SU-DHL-6 (cell line): ENCODE data around the gene C11orf24.
A peak's percentile ranks its signal among the peaks of the same experiment; 100 is the strongest.

Experiments
- H2AFZ ChIP-seq: fragments of 200-600 bp; sonication (generic); 2 replicates; pipeline ENCODE4 v1.6.1; 2014; ENCODE audit warnings: low read depth, mild to moderate bottlenecking, moderate library complexity, mixed read lengths, antibody characterized with exemption, low read length; ENCODE audit not compliant: severe bottlenecking
- H3F3A ChIP-seq: fragments of 200-600 bp; shearing (Covaris generic); 2 replicates; pipeline ENCODE4 v1.6.0; 2016; ENCODE audit warnings: antibody characterized with exemption, mild to moderate bottlenecking; ENCODE audit not compliant: insufficient read depth
- H3K27ac ChIP-seq: fragments of 200-600 bp; sonication (generic); 2 replicates; pipeline ENCODE4 v1.5.1; 2016; ENCODE audit warnings: low read depth, mild to moderate bottlenecking, low read length, moderate library complexity, mixed read lengths
- H3K27me3 ChIP-seq: fragments of 200-600 bp; sonication (generic), shearing (Covaris generic); 2 replicates; pipeline ENCODE4 v1.6.0; 2014; ENCODE audit warnings: mild to moderate bottlenecking, low read length
- H3K36me3 ChIP-seq: fragments of 200-600 bp; sonication (generic); 2 replicates; pipeline ENCODE4 v1.6.1; 2014; ENCODE audit warnings: mild to moderate bottlenecking, low read length, mixed read lengths
- H3K4me2 ChIP-seq: fragments of 300-600, 200-600 bp; shearing (Covaris generic), sonication (generic); 2 replicates; pipeline ENCODE4 v1.6.0; 2014; ENCODE audit warnings: low read length, low read depth, mild to moderate bottlenecking; ENCODE audit not compliant: poor library complexity, severe bottlenecking
- H3K4me3 ChIP-seq: fragments of 200-600 bp; sonication (generic); 2 replicates; pipeline ENCODE4 v1.5.1; 2014; ENCODE audit warnings: antibody characterized with exemption, low read length, mild to moderate bottlenecking, mixed read lengths; ENCODE audit not compliant: insufficient read depth, poor library complexity, severe bottlenecking
- H3K79me2 ChIP-seq: fragments of 200-600 bp; sonication (generic); 2 replicates; pipeline ENCODE4 v1.6.1; 2014; ENCODE audit warnings: mild to moderate bottlenecking, low read length, moderate library complexity; ENCODE audit not compliant: insufficient read depth
- H3K9ac ChIP-seq: fragments of 200-600 bp; sonication (generic); 2 replicates; pipeline ENCODE4 v1.7.0; 2014; ENCODE audit warnings: mild to moderate bottlenecking, low read length
- H3K9me2 ChIP-seq: fragments of 200-600 bp; sonication (generic); replicated peaks from 2 replicates; pipeline ENCODE4 v1.6.1; 2014; ENCODE audit warnings: low read length; ENCODE audit not compliant: insufficient read depth
- H3K9me3 ChIP-seq: fragments of 200-600 bp; sonication (generic); 2 replicates; pipeline ENCODE4 v1.6.1; 2014; ENCODE audit warnings: low read length, mixed read lengths; ENCODE audit not compliant: insufficient read depth
- H4K20me1 ChIP-seq: fragments of 200-600 bp; sonication (generic); 2 replicates; pipeline ENCODE4 v1.6.1; 2014; ENCODE audit warnings: low read depth, mild to moderate bottlenecking, antibody characterized with exemption, low read length, moderate library complexity, mixed read lengths
- CTCF ChIP-seq: fragments of 200-600 bp; sonication (generic); IDR thresholded peaks from one replicate; pipeline ENCODE4 v1.5.1; 2017; ENCODE audit warnings: antibody characterized with exemption, mild to moderate bottlenecking, low read length, moderate library complexity; ENCODE audit not compliant: insufficient read depth, poor library complexity, severe bottlenecking
- EZH2phosphoT487 ChIP-seq: fragments of 200-600 bp; sonication (generic), shearing (Covaris generic); conservative IDR thresholded peaks from 2 replicates; pipeline ENCODE4 v1.6.1; 2018; ENCODE audit warnings: mild to moderate bottlenecking, antibody characterized with exemption, low read length, moderate library complexity, mixed read lengths

Gene C11orf24

GRCh38 chr11:68271781-68272608 is at the start of gene C11orf24:
Gene C11orf24, minus strand, starts transcription at chr11:68271973. Its CDS starts 8,206 bp downstream, at chr11:68263767.
- Histone ChIP-seq H3K4me3 (peak within 1 kb of the TSS; percentile 67), H3K36me3 (no peaks in the 10 kb centered on the region), H2AFZ (peak within 1 kb of the TSS; percentile 33), H3F3A (peaks cover 28% of the 10 kb centered on the region), H3K9me3 (peaks cover 4% of the 10 kb centered on the region; the same call in 1 of the 2 replicates), H3K27me3 (no peaks in the 10 kb centered on the region), H3K27ac (peak within 1 kb of the TSS; percentile 99), H4K20me1 (no peaks in the 10 kb centered on the region), H3K79me2 (peaks cover 31% of the 10 kb centered on the region), H3K4me2 (peak within 1 kb of the TSS; percentile 90), H3K9ac (peak within 1 kb of the TSS; percentile 82), H3K9me2 (no peaks in the 10 kb centered on the region)
- TF ChIP-seq CTCF (no peak), EZH2phosphoT487 (no peak)

GRCh38 chr11:68317147-68317785 is 45.5 kb upstream of the C11orf24 start:
- H3K79me2 ChIP-seq: no peaks in the 10 kb centered on the region

GRCh38 chr11:68315171-68315920 is 43.6 kb upstream of the C11orf24 start:
- no peaks in the 10 kb centered on the region for H3K79me2 ChIP-seq
- no peak overlapping the region for H3K9ac ChIP-seq
- no peak overlapping the region for H2AFZ ChIP-seq
- no peaks in the 10 kb centered on the region for H4K20me1 ChIP-seq
- no peaks in the 10 kb centered on the region for H3K36me3 ChIP-seq
- H3K9me3 ChIP-seq: no peaks in the 10 kb centered on the region
- H3K4me2 ChIP-seq: no peak overlapping the region
- H3K4me3 ChIP-seq: no peak overlapping the region
- no peak overlapping the region for H3K27ac ChIP-seq
- TF ChIP-seq EZH2phosphoT487 (no peak), CTCF (no peak)
- no peaks in the 10 kb centered on the region for H3K9me2 ChIP-seq
- no peaks in the 10 kb centered on the region for H3F3A ChIP-seq
- no peaks in the 10 kb centered on the region for H3K27me3 ChIP-seq

More at GRCh38 chr11:68317147-68317785, 45.5 kb upstream of the C11orf24 start:
- no peaks in the 10 kb centered on the region for H4K20me1 ChIP-seq
- H3K4me2 ChIP-seq: no peak overlapping the region
- H3F3A ChIP-seq: no peaks in the 10 kb centered on the region
- H3K9me2 ChIP-seq: no peaks in the 10 kb centered on the region
- no peak overlapping the region for H3K9ac ChIP-seq
- no peak overlapping the region for H2AFZ ChIP-seq
- TF ChIP-seq EZH2phosphoT487 (no peak), CTCF (no peak)
- H3K27ac ChIP-seq: no peak overlapping the region
- H3K4me3 ChIP-seq: no peak overlapping the region
- no peaks in the 10 kb centered on the region for H3K27me3 ChIP-seq
- no peaks in the 10 kb centered on the region for H3K36me3 ChIP-seq
- no peaks in the 10 kb centered on the region for H3K9me3 ChIP-seq
